Measurements from ENCODE around the gene FAM199X. TPM values are rescaled to one million over a fixed set of nuclear protein-coding genes. Genes with fewer than 3 reads are reported as not detected.

The FAM199X gene
- total RNA-seq = 10 to 100 TPM; 26.7 to 88.0 TPM
- polyA plus RNA-seq (ENCODE audit: insufficient read length in 2 of 2) = 10 to 100 TPM; 34.7 to 54.1 TPM
- long read RNA-seq, donor 1, full-length matches to known transcripts = 5 of 5 reads
- long read RNA-seq, donor 1, partial matches to known transcripts = 0 of 5 reads
- long read RNA-seq, donor 1, other reads (novel, unspliced or antisense) = 0 of 5 reads
- long read RNA-seq, donor 2, full-length matches to known transcripts = 6 of 6 reads
- long read RNA-seq, donor 2, partial matches to known transcripts = 0 of 6 reads
- long read RNA-seq, donor 2, other reads (novel, unspliced or antisense) = 0 of 6 reads
- long read RNA-seq, donor 3, full-length matches to known transcripts = 6 of 6 reads
- long read RNA-seq, donor 3, partial matches to known transcripts = 0 of 6 reads
- long read RNA-seq, donor 3, other reads (novel, unspliced or antisense) = 0 of 6 reads
- long read RNA-seq, donor 4, full-length matches to known transcripts = 1 of 1 reads
- long read RNA-seq, donor 4, partial matches to known transcripts = 0 of 1 reads
- long read RNA-seq, donor 4, other reads (novel, unspliced or antisense) = 0 of 1 reads

DNA sequence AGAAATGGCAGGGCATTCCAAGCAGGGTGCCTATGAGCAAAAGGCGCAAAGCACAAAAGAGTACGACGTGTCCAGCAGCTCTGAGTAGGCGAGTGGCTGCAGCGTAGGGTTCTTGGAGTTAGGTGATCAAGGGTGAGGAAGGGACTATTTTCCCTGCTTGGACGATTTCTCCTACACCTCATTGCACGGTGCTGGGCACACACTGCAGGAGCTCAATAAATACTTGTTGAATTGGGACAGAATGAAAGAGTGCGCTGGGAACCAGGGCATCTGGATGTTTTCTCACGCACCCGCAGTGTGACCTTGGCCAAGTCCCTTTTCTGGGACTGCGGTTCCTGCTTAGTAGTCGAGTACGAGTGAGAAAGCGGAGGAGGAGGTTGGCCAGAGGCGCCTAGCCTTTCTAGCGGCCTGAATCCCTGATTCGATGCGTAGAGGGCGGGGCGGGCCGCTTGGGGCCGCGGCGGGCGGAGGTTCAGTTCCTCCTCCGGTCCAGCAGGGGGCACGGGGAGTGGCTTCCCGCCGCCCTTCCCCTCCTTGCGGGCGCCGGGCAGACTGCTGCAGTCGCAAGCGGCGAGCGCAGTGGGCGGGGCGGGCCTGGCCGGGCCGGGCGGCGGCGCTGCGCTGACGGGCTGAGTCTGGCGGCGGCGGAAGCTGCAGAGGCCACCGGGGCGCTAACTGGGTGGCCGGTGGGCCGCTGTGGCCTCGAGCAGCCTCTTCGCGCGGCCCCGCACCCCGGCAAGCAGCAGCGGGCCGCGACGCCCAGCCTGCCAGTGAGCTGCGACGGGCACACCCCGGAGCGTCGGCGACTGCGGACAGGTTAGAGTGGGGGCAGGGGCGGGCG is at the start of gene FAM199X:
FAM199X (plus strand) TSS at position 560 of the 841 bp plus-strand sequence. CDS start 333 bp downstream, outside the sequence.
- peaks cover 2% of the 10 kb centered on the region for H3K27me3 ChIP-seq (ENCODE audit: control insufficient read depth, insufficient read depth, low read length)

DNA sequence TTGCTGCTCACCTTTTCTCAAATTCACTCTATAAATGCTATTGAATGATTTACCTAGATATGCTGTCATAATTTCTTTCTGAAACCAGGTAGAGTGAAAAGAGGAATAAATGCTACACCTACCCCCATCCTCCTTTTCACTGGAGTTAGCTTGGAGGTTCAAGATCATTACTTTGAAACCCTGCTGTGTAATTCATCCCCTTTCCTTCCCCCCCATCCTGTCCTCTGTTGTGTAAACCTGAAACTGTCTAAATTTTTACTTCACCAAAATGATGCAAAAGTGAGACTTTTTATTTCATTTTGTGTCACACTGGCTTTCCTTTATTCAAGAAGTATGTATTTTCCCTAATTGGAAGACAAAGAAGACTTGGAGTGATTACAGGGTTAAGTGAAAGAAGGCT is 48.5 kb upstream of the FAM199X start:
- H3K4me3 ChIP-seq (ENCODE audit: low read depth, low read length) = no peak overlapping the region
- no peak for DNase-seq (ENCODE audit: low read depth in 4 of 6, low spot score in 6 of 6)
- no peaks in the 10 kb centered on the region for H3K9me3 ChIP-seq (ENCODE audit: control insufficient read depth, insufficient read depth, low read length)
- H3K27me3 ChIP-seq (ENCODE audit: control insufficient read depth, insufficient read depth, low read length) = peaks cover 30% of the 10 kb centered on the region
- no peak overlapping the region for H3K27ac ChIP-seq (ENCODE audit: low read depth, low read length)
- peaks cover 2% of the 10 kb centered on the region for H3K36me3 ChIP-seq (ENCODE audit: control insufficient read depth, insufficient read depth, low read length)
- peaks cover 3% of the 10 kb centered on the region for H3K4me1 ChIP-seq (ENCODE audit: control insufficient read depth, insufficient read depth, low read length)

More for the DNA sequence above, at the start of gene FAM199X:
- Histone ChIP-seq H3K4me1 (ENCODE audit: control insufficient read depth, insufficient read depth, low read length) (no peaks in the 10 kb centered on the region), H3K36me3 (ENCODE audit: control insufficient read depth, insufficient read depth, low read length) (no peaks in the 10 kb centered on the region), H3K9me3 (ENCODE audit: control insufficient read depth, insufficient read depth, low read length) (no peaks in the 10 kb centered on the region), H3K4me3 (ENCODE audit: low read depth, low read length) (peak within 1 kb of the TSS; percentile 70), H3K27ac (ENCODE audit: low read depth, low read length) (peak within 1 kb of the TSS; percentile 70)
- DNase-seq (ENCODE audit: low read depth in 4 of 6, low spot score in 6 of 6) = peak in 5 of 6 donors; percentile 52 to 92 (median 66)
- 32% methylated on average over 69 of the region's 71 CpGs for WGBS (ENCODE audit: insufficient coverage)

DNA sequence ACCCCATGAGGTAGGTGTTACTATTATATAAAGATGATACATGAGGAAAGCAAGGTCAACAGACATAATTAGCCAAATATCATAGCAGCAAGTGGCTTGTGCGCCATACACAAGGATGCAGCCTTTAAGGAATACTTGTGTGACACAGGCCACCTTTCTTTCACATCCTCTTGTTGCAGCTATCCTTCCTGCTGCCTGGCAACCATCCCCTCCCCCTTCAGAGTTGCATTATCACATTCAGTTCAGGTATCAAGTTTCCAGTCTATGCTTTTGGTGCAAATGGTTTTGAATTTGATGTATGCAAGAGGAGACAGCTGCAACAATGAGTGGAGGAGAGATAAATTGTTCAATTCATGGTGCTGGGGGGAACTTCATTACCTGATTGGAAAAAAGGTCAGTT is 47.5 kb upstream of the FAM199X start:
- peaks cover 29% of the 10 kb centered on the region for H3K27me3 ChIP-seq (ENCODE audit: control insufficient read depth, insufficient read depth, low read length)
- peaks cover 2% of the 10 kb centered on the region for H3K36me3 ChIP-seq (ENCODE audit: control insufficient read depth, insufficient read depth, low read length)
- H3K4me1 ChIP-seq (ENCODE audit: control insufficient read depth, insufficient read depth, low read length) = peaks cover 3% of the 10 kb centered on the region
- no peaks in the 10 kb centered on the region for H3K9me3 ChIP-seq (ENCODE audit: control insufficient read depth, insufficient read depth, low read length)
- WGBS (ENCODE audit: insufficient coverage) = 78% methylated on average over 1 of the region's 1 CpG
- peak in 1 of 6 donors; percentile 2 for DNase-seq (ENCODE audit: low read depth in 4 of 6, low spot score in 6 of 6)
- H3K4me3 ChIP-seq (ENCODE audit: low read depth, low read length) = no peak overlapping the region
- H3K27ac ChIP-seq (ENCODE audit: low read depth, low read length) = no peak overlapping the region

DNA sequence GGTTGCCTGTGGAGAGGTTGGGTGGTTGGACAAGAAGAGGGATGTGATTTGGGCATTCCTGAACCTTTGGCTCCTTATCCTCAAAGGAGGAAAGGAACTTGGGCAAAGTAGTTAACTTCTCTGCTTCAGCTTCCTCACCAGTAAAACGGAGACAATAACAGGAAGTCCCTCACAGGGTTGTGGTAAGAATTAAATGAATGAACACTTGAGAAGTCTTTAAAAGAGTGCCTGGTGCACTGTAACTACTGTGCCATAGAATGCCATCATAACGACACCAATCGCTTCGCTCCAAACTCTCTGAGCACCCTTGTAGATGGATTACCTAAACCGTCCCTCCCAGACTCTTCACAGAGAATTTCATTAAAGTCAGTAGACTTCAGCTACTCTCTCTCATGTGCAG is 43.4 kb upstream of the FAM199X start:
- DNase-seq (ENCODE audit: low read depth in 4 of 6, low spot score in 6 of 6) = no peak
- no peaks in the 10 kb centered on the region for H3K9me3 ChIP-seq (ENCODE audit: control insufficient read depth, insufficient read depth, low read length)
- peaks cover 13% of the 10 kb centered on the region for H3K27me3 ChIP-seq (ENCODE audit: control insufficient read depth, insufficient read depth, low read length)
- no peaks in the 10 kb centered on the region for H3K4me1 ChIP-seq (ENCODE audit: control insufficient read depth, insufficient read depth, low read length)
- H3K36me3 ChIP-seq (ENCODE audit: control insufficient read depth, insufficient read depth, low read length) = no peaks in the 10 kb centered on the region
- 100% methylated on average over 2 of the region's 5 CpGs for WGBS (ENCODE audit: insufficient coverage)
- H3K27ac ChIP-seq (ENCODE audit: low read depth, low read length) = no peak overlapping the region
- no peak overlapping the region for H3K4me3 ChIP-seq (ENCODE audit: low read depth, low read length)

DNA sequence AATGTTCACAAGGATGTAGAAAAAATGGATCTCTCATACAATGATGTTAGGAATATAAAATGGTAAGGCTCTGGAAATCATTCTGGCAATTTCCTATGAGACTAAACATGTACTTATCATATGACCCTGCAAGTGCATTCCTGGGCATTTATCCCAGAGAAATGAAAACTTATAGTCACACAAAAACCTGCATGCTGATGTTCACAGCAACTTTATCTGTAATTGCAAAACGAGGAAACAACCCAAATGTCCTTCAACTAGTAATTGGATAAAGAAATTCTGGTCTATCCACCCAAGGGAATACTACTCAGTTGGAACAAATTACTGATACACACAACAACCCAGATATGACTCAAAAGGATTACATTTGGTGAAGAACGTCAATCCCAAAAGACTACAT is 39.4 kb upstream of the FAM199X start:
- Histone ChIP-seq H3K9me3 (ENCODE audit: control insufficient read depth, insufficient read depth, low read length) (no peaks in the 10 kb centered on the region), H3K27me3 (ENCODE audit: control insufficient read depth, insufficient read depth, low read length) (peaks cover 8% of the 10 kb centered on the region), H3K4me1 (ENCODE audit: control insufficient read depth, insufficient read depth, low read length) (no peaks in the 10 kb centered on the region), H3K4me3 (ENCODE audit: low read depth, low read length) (no peak overlapping the region), H3K27ac (ENCODE audit: low read depth, low read length) (no peak overlapping the region), H3K36me3 (ENCODE audit: control insufficient read depth, insufficient read depth, low read length) (no peaks in the 10 kb centered on the region)
- no CpG with 5 or more reads among the region's 2 CpGs for WGBS (ENCODE audit: insufficient coverage)
- DNase-seq (ENCODE audit: low read depth in 4 of 6, low spot score in 6 of 6) = no peak

DNA sequence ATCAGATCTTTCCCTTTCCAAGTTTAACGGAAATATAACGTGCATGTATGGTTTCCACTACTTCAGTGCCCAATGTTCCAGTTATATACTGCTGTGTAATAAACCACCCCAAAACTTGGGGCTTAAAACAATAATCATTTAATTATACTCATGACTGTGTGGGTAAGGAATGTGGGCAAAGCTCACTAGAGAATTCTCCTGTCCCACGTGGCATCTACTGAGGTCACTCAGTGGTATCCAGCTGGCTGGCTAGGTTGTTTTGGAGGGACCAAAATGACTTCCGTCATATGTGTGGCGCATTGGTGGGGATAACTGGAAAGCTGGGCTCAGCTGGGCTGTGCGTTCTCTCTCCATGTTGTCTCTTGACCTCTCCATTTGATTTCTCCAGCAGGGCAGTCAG is 35.4 kb upstream of the FAM199X start:
- 96% methylated on average over 3 of the region's 6 CpGs for WGBS (ENCODE audit: insufficient coverage)
- no peaks in the 10 kb centered on the region for H3K36me3 ChIP-seq (ENCODE audit: control insufficient read depth, insufficient read depth, low read length)
- H3K27ac ChIP-seq (ENCODE audit: low read depth, low read length) = no peak overlapping the region
- no peaks in the 10 kb centered on the region for H3K4me1 ChIP-seq (ENCODE audit: control insufficient read depth, insufficient read depth, low read length)
- H3K27me3 ChIP-seq (ENCODE audit: control insufficient read depth, insufficient read depth, low read length) = peaks cover 6% of the 10 kb centered on the region
- no peak for DNase-seq (ENCODE audit: low read depth in 4 of 6, low spot score in 6 of 6)
- no peak overlapping the region for H3K4me3 ChIP-seq (ENCODE audit: low read depth, low read length)
- H3K9me3 ChIP-seq (ENCODE audit: control insufficient read depth, insufficient read depth, low read length) = no peaks in the 10 kb centered on the region

DNA sequence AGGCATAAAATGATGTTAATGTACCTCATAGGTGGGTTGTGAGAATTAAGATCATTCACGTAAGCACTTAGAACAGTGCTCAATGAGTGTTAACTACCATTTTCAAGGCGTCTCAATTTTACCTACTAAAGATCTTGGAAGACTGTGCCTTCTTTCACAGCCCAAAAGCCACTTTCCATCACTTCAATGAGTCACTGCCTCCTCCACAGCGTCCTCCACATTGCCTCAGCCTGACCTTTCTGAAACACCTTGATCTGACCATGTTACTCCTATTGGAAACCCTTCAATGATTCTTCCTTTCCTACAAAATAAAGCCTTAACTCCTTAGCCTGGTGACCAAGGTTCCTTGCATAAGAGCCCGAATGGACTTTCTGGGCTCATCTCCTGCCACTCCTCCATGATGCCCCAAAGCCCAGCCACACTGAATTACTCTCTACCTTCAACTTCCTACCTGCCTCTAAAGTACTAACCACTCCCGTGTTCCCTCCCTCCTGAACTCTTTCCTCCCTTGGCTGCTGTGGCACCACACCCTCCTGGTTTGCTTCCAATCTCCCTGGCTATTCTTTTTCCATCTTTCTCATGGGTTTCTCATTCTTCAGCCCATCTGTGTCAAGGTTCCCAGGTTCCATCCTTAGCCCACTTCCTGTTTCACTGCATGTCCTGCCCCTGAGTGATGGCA is 31.5 kb upstream of the FAM199X start:
- no peak overlapping the region for H3K4me3 ChIP-seq (ENCODE audit: low read depth, low read length)
- H3K36me3 ChIP-seq (ENCODE audit: control insufficient read depth, insufficient read depth, low read length) = no peaks in the 10 kb centered on the region
- no peak for DNase-seq (ENCODE audit: low read depth in 4 of 6, low spot score in 6 of 6)
- no peaks in the 10 kb centered on the region for H3K4me1 ChIP-seq (ENCODE audit: control insufficient read depth, insufficient read depth, low read length)
- no peak overlapping the region for H3K27ac ChIP-seq (ENCODE audit: low read depth, low read length)
- H3K9me3 ChIP-seq (ENCODE audit: control insufficient read depth, insufficient read depth, low read length) = no peaks in the 10 kb centered on the region
- H3K27me3 ChIP-seq (ENCODE audit: control insufficient read depth, insufficient read depth, low read length) = peaks cover 2% of the 10 kb centered on the region
- WGBS (ENCODE audit: insufficient coverage) = 60% methylated on average over 4 of the region's 5 CpGs

DNA sequence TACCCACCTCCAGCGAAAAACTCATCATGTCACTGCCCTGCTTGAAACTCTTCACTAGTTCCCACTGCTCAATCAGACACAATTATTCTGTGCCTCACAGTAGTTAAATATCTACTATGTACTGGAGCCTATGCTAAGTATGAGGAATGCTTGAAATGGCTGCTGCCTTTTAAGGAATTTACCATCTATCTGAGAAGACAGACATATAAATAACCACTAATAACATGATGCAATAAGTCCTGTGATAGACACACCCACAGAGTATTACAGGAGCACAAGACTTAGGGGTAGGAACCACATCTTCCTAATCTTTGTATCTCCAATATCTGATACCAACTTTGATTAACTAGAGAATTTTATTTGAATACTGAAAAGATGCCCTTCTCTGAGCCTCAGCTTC is 30.6 kb upstream of the FAM199X start:
- Histone ChIP-seq H3K4me1 (ENCODE audit: control insufficient read depth, insufficient read depth, low read length) (no peaks in the 10 kb centered on the region), H3K36me3 (ENCODE audit: control insufficient read depth, insufficient read depth, low read length) (no peaks in the 10 kb centered on the region), H3K4me3 (ENCODE audit: low read depth, low read length) (no peak overlapping the region), H3K9me3 (ENCODE audit: control insufficient read depth, insufficient read depth, low read length) (no peaks in the 10 kb centered on the region), H3K27ac (ENCODE audit: low read depth, low read length) (no peak overlapping the region), H3K27me3 (ENCODE audit: control insufficient read depth, insufficient read depth, low read length) (peaks cover 2% of the 10 kb centered on the region)
- no peak for DNase-seq (ENCODE audit: low read depth in 4 of 6, low spot score in 6 of 6)
- WGBS (ENCODE audit: insufficient coverage) = 100% methylated on average over 1 of the region's 1 CpG
